Measurements from ENCODE around the gene SLC46A1.

SLC46A1 gene

DNA sequence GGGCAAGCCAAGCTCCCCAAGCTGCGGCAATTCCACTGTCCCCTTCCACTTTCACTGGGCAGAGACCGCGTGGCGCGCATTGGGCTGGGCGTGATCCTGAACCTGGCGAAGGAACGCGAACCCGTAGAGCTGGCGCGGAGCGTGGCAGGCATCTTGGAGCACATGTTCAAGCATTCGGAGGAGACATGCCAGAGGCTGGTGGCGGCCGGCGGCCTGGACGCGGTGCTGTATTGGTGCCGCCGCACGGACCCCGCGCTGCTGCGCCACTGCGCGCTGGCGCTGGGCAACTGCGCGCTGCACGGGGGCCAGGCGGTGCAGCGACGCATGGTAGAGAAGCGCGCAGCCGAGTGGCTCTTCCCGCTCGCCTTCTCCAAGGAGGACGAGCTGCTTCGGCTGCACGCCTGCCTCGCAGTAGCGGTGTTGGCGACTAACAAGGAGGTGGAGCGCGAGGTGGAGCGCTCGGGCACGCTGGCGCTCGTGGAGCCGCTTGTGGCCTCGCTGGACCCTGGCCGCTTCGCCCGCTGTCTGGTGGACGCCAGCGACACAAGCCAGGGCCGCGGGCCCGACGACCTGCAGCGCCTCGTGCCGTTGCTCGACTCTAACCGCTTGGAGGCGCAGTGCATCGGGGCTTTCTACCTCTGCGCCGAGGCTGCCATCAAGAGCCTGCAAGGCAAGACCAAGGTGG is 24.7 kb downstream of the SLC46A1 start:
- no peak for DNase-seq (ENCODE audit: low spot score)

DNA sequence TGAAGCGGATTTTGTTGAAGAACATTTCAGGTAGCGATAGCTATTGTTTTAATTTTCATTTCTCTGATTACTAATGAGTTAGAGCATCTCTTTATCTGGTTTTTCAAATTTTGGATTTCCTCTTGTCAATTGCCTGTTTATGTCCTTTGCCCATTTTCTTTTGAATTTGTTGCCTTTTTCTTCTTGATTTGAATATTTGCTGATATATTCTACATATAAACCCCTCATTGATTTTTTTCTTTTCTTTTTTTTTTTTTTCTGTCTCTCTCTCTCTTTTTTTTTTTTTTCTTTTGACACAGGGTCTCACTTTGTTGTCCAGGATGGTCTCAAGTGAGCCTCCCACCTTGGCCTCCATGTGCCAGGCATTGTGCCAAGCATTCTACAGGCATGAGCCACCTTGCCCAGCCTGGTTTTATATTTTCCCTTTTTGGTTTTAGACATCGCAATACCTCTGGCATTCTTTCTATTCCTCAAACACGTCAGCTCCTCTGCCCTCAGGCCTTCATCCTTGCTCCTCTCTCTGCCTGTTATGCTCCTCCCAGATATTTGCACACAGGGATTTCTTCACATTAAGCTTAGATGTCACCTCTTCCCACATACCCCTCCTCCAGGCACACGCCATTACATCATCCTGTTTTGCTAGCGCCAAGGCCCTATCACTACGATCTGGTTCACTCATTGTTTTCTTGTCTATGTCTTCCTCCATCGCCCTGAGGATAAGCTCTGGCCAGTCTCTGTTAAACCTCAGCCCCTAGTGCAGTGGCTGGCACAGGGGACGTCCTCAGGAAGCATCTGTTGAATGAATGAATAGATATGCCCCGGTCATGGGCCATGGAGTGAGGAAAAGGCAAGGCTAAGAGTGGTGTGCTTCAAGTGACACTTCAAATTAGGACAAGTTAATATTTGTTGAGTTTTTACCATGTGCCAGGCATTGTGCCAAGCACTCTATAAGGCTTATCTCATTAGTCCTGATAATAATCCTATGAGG is 25.9 kb downstream of the SLC46A1 start:
- no peak for DNase-seq (ENCODE audit: low spot score)

DNA sequence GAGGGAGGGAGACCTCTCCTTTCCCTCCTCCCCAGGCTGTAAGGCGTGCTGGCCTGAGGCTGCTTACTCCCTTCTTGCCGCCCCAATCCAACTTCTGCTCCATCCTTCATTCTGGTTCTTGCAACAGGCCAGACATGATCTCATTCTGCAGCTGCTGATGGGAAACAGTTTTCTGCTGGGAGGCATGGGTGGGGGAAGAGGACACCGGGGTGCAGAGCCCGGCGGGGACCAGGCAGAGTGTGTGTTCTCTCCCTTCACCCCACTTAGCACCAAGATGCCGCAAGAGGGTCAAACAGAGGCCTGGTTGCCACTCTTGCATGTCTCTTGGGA is 33.1 kb downstream of the SLC46A1 start:
- no peak for DNase-seq (ENCODE audit: low spot score)

GRCh38 chr17:28372203-28372944 is 33.6 kb downstream of the SLC46A1 start:
- no peak for DNase-seq (ENCODE audit: low spot score)

DNA sequence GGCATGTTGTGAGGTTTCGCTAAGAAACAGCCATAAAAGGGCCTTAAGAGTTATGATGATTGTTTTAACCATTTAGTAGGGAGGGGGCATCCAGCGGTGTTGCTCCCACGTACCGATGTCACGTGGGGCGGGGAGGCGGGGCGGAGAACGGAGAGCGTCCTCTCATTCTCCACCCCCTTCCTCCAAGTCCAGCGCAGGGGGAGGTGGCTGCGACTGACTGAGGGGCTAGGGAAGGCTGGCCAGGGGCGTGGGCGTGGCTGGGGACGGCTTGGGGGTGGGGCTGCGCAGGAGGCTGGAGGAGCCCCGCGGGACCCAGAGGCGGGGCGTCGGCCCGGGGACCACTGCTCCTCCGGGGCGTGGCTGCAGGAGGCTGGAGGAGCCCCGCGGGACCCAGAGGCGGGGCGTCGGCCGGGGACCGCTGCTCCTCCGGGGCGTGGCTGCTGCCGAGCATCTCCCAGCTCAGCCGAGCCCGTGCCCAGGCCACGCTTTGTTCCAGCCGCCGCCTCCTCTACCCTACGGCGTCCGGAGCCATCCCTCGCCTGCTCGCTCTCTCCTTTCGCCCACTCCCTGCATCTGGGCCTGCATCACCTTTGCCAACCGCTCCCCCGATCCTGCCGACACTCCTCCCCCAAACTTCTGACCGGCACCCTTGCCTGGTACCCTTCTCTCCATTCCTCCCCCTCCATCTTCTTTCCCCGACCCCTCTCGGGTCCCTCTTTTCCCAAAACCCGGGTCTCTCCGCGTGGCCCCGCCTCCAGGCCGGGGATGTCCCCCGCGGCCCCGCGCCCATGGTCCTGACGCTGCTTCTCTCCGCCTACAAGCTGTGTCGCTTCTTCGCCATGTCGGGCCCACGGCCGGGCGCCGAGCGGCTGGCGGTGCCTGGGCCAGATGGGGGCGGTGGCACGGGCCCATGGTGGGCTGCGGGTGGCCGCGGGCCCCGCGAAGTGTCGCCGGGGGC is 34.5 kb downstream of the SLC46A1 start, which contains the start of gene SARM1:
Gene SARM1, plus strand, starts transcription at position 450 of the 958 bp plus-strand sequence. Its CDS starts 339 bp downstream, at position 789.
- peak; percentile 92 for DNase-seq (ENCODE audit: low spot score)

DNA sequence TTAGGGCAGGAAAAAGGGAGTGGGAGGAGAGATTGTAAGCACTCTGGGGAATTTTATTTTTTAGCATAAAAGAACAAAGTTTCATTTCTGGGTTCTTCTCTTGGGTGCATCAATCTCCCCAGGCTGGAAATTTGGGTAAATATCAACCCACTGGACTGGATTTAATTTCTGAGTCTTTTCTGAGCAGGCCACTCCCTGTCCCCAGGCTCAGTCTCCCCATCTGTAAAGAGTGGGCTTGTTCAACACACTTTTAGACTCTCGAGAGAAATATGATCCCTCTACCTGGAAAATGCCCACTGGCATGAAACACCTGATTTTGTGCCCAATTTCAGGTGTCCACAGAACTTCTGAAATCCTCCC is 35.3 kb downstream of the SLC46A1 start:
- DNase-seq (ENCODE audit: low spot score) = no peak

DNA sequence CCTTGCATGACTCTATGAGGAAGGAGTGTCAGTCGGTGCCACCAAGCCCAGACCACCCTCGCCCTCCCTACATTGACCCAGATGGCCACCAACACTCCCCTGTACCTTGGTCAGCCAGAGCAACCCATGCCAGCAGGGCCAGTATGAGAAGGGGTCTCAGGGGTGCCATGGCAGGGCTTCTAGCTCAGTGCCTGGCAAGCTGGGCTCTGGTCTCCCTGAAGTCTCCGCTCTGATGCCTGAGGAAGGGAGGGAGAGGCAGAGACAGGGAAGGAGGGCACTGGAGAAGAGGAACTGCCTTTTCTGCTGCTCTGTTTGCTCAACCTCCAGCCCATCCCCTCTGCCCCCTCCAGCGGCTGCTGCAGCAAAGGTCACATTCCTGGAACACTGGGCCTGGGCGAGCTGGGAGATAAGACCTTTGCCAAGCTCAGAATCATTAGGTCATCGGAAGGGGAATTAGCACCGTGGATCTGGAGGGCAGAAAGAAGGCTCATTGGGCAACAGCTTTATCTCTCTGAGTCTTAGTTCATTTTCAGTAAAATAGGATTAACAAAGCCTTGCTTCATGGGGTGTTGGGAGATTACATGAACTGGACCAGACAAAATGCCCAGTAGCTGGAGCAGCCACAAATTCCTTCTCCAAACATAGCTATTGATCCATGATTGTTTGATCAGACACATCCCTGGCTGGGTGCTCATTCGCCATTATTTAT is 35.8 kb downstream of the SLC46A1 start, which contains the start of gene VTN:
Gene VTN, minus strand, starts transcription at position 273 of the 709 bp plus-strand sequence. Its CDS starts 104 bp downstream, at position 169.
- no peak for DNase-seq (ENCODE audit: low spot score)

- DNase-seq (ENCODE audit: low spot score) = no peak
These were observed 36.4 kb downstream of the SLC46A1 start for GRCh38 chr17:28369684-28370034.

- no peak for DNase-seq (ENCODE audit: low spot score)
These were observed 36.9 kb downstream of the SLC46A1 start for GRCh38 chr17:28368915-28369683.

DNA sequence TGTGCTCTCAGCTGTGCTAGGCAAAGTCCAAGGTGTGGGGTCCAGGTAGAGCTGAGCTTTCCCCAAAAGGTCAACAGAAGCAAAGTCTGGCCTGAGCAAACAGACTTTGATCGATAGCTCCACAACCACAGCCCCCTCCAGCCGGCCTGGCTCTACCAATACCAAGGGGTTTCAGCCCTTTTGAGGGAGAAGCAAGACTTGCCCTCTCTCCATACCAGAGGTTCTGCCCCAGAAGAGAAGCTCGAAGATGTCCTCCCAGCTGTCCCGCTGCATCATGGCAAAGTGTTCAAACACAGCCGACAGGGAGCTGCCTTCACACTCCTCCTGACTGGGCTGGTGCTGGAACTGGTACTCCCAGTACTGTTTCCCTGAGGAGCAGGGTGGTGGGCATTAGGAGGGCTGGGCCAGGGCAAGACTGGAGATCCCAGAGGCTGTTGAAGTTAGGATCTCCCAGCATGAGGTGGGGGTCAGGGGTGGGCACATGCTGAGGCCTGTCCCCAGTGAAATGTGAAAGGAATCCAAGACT is 37.6 kb downstream of the SLC46A1 start:
- no peak for DNase-seq (ENCODE audit: low spot score)

DNA sequence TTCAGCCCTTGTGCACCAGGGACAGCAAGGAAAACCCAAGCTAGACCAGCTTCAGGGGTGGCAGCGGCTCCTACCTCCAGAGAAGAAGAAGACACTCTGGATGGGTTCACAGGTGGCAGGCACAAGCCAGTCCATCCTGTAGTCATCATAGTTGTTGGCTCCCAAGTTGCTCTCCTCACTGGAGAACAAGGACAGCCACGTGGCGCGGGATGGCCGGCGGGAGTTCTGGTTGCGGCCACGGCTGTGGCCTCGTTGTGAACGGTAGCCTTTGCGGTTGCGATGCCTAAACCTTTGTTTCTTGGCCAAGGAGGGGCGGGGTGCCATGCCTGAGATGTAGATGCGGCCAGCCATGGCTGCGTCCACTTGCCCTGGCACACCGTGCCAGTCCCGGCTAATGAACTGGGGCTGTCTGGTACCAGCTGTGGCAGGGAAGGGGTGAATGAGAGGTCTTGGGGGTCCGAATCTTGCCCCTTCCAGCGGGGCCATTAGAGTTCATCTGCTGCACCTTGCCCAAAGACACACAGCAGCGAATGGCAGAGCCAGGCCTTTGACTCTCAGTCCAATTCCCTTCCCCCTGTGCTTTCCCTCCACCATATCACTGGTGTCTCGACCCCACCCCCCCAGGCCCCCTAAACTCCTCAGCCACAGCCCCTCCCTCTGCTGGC is 38.2 kb downstream of the SLC46A1 start:
- DNase-seq (ENCODE audit: low spot score) = no peak

GRCh38 chr17:28366605-28367004 is 39.4 kb downstream of the SLC46A1 start:
- DNase-seq (ENCODE audit: low spot score) = no peak

GRCh38 chr17:28365487-28365886 is 40.5 kb downstream of the SLC46A1 start:
- DNase-seq (ENCODE audit: low spot score) = no peak

DNA sequence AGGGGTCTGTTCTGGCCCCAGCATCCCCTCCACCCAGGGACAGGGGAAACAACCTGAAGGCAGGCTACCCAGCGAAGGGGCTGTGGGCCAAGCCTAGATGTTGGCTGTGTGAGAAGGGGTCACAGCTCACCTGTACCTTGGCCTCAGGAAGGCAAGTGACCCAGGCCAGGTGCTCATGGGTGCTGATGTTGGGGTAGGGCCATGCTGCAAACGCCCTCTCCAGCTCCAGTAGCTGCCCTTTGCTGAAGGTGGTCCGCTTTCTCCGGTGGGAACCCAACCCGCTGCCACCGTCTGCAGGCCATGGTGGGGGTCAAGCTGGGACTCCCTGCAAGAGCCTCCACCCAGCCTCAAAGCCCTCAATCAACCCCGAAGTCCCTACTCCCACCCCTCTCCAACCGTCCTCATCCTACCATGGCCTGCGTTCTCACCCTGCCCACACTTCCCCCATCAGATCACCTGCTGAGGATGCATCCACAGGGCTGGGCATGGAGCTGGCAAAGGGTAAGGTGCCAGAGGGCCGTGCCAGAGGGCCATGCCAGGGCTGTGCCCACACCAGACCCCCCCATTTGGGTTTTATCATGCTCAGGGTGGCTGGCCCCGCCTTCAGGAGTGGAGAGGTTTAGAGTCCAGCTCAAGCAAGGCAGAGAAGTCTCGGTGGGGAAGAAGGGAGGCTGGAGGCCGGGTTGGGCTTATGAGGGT is 41.2 kb downstream of the SLC46A1 start, which contains the start of gene SEBOX:
Gene SEBOX, minus strand, starts transcription at position 535 of the 699 bp plus-strand sequence. Its CDS starts 48 bp downstream, at position 487.
- DNase-seq (ENCODE audit: low spot score) = no peak

GRCh38 chr17:28363776-28364650 is 42.0 kb downstream of the SLC46A1 start:
- no peak for DNase-seq (ENCODE audit: low spot score)

DNA sequence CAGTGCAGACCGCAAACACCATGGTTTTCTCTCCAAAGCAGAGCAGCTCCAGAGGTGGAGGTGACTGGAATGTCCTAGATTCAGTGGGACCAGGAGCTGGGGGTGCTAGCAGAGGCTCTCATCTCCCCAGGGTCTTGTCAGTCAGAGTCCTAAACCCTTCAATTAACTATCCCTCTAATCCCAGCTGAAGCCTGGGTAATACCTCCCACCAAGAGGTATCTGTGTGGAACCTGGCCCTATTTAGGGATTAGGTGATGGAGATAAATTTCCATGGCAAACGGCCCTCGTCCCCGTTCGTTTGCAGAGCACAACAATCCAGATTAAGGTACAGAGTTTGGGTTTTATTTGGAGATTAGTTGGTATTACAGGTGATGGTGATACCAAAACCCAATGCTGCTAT is 42.8 kb downstream of the SLC46A1 start:
- DNase-seq (ENCODE audit: low spot score) = no peak

- no peak for DNase-seq (ENCODE audit: low spot score)
These were observed 48.2 kb downstream of the SLC46A1 start for GRCh38 chr17:28357901-28358197.

Measured in activated CD4-positive, alpha-beta T cell treated with anti-CD3 and anti-CD28 coated beads, Interleukin-2, Interleukin-4, amounts not matched to agents 100 ng/mL and 50 ng/mL, durations not matched to agents 16 hours and 8 hours (primary cell).